Activated T-cell treated with anti-CD3 and anti-CD28 coated beads, Interleukin-2, amount 50 U/mL, for 72 hours (primary cell): Measurements from ENCODE around the gene MYBPC1. TPM values are rescaled to one million over a fixed set of nuclear protein-coding genes. Genes with fewer than 3 reads are reported as not detected.
"Not testable (repeated sequence)": the region's sequence is repeated elsewhere in the genome, so short reads cannot be mapped to it uniquely, and the experiment has no call there.

Source experiments
- ATAC-seq, 2 donors: fragments of 150-1000 bp; cut with Tn5 transposase; replicated peaks in 1 of 2; 2 replicates each; pipeline ENCODE4 v1.10.0; 2021; ENCODE audit warnings: moderate library complexity in 2 of 2, mild to moderate bottlenecking in 1 of 2
- DNase-seq, 2 donors: peaks; one replicate each; pipeline ENCODE4 v3.0.0; 2021 to 2022; ENCODE audit warnings: mixed read lengths in 1 of 2
- H3K27ac Mint-ChIP-seq: one replicate; pipeline ENCODE4 v1.8.0; 2022; ENCODE audit warnings: mild to moderate bottlenecking, moderate library complexity, mixed read lengths
- H3K27me3 Mint-ChIP-seq: one replicate; pipeline ENCODE4 v1.8.0; 2022; ENCODE audit warnings: low read depth, mixed read lengths
- H3K36me3 Mint-ChIP-seq, 2 donors: one replicate each; pipeline ENCODE4 v1.8.0; 2022; ENCODE audit warnings: mixed read lengths in 2 of 2, mild to moderate bottlenecking in 1 of 2; ENCODE audit not compliant: insufficient read depth in 2 of 2
- H3K4me1 Mint-ChIP-seq: one replicate; pipeline ENCODE4 v1.8.0; 2022; ENCODE audit warnings: low read depth, mixed read lengths
- H3K4me3 Mint-ChIP-seq, 2 donors: one replicate each; pipeline ENCODE4 v1.8.0; 2022; ENCODE audit warnings: mild to moderate bottlenecking in 2 of 2, mixed read lengths in 2 of 2, moderate library complexity in 2 of 2
- H3K9me3 Mint-ChIP-seq, 2 donors: one replicate each; pipeline ENCODE4 v1.8.0; 2022; ENCODE audit warnings: mixed read lengths in 2 of 2
- total RNA-seq, 2 donors: library from RNA; stranded (reverse); gene quantifications; one replicate each; pipeline ENCODE4 v1.2.3, GENCODE V29; 2022

Gene MYBPC1
- total RNA-seq, 2 donors from 2014 or later: not detected

GRCh38 chr12:101671157-101671791 lies 76.5 kb downstream of the MYBPC1 start:
- ATAC-seq: peak; percentile 83 to 88

GRCh38 chr12:101671833-101672232 lies 77.1 kb downstream of the MYBPC1 start:
- no peaks in the 10 kb centered on the region for H3K9me3 Mint-ChIP-seq
- H3K36me3 Mint-ChIP-seq: no peaks in the 10 kb centered on the region
- no peaks in the 10 kb centered on the region for H3K27me3 Mint-ChIP-seq
- H3K4me3 Mint-ChIP-seq: peak overlapping the region; percentile 48 to 76
- no peak for DNase-seq
- peak in 1 of 2 donors; percentile 22 for ATAC-seq
- H3K27ac Mint-ChIP-seq: peak overlapping the region; percentile 4
- H3K4me1 Mint-ChIP-seq: peaks cover 20% of the 10 kb centered on the region

More at GRCh38 chr12:101671157-101671791, 76.5 kb downstream of the MYBPC1 start:
- DNase-seq: peak; percentile 29 to 37
- H3K36me3 Mint-ChIP-seq: no peaks in the 10 kb centered on the region
- peak overlapping the region; percentile 48 to 76 for H3K4me3 Mint-ChIP-seq
- no peaks in the 10 kb centered on the region for H3K9me3 Mint-ChIP-seq
- H3K27ac Mint-ChIP-seq: peak overlapping the region; percentile 4
- H3K27me3 Mint-ChIP-seq: no peaks in the 10 kb centered on the region
- peaks cover 20% of the 10 kb centered on the region for H3K4me1 Mint-ChIP-seq

GRCh38 chr12:101675555-101675954 lies 80.8 kb downstream of the MYBPC1 start:
- no peak for ATAC-seq
- no peak for DNase-seq
- no peak overlapping the region for H3K4me3 Mint-ChIP-seq
- H3K9me3 Mint-ChIP-seq: no peaks in the 10 kb centered on the region
- H3K36me3 Mint-ChIP-seq: no peaks in the 10 kb centered on the region
- H3K27ac Mint-ChIP-seq: no peak overlapping the region
- H3K4me1 Mint-ChIP-seq: peaks cover 13% of the 10 kb centered on the region
- no peaks in the 10 kb centered on the region for H3K27me3 Mint-ChIP-seq

GRCh38 chr12:101676497-101676896 lies 81.7 kb downstream of the MYBPC1 start:
- H3K36me3 Mint-ChIP-seq, DNase-seq: not testable (repeated sequence)

GRCh38 chr12:101678081-101678480 lies 83.3 kb downstream of the MYBPC1 start:
- Mint-ChIP-seq H3K4me1 (no peaks in the 10 kb centered on the region), H3K27ac (no peak overlapping the region), H3K4me3 (no peak overlapping the region), H3K27me3 (no peaks in the 10 kb centered on the region), H3K9me3 (no peaks in the 10 kb centered on the region), H3K36me3 (no peaks in the 10 kb centered on the region)
- ATAC-seq: no peak
- no peak for DNase-seq

More at GRCh38 chr12:101676497-101676896, 81.7 kb downstream of the MYBPC1 start:
- not testable (repeated sequence) for ATAC-seq, H3K4me3 Mint-ChIP-seq, H3K9me3 Mint-ChIP-seq, H3K27me3 Mint-ChIP-seq, H3K4me1 Mint-ChIP-seq, H3K27ac Mint-ChIP-seq

GRCh38 chr12:101680240-101680639 lies 85.5 kb downstream of the MYBPC1 start:
- H3K4me1 Mint-ChIP-seq: no peaks in the 10 kb centered on the region
- H3K27me3 Mint-ChIP-seq: peaks cover 5% of the 10 kb centered on the region
- no peaks in the 10 kb centered on the region for H3K9me3 Mint-ChIP-seq
- no peak for DNase-seq
- no peak overlapping the region for H3K4me3 Mint-ChIP-seq
- H3K27ac Mint-ChIP-seq: no peak overlapping the region
- H3K36me3 Mint-ChIP-seq: no peaks in the 10 kb centered on the region
- no peak for ATAC-seq

- H3K36me3 Mint-ChIP-seq: no peaks in the 10 kb centered on the region
- no peaks in the 10 kb centered on the region for H3K9me3 Mint-ChIP-seq
- ATAC-seq (no peak), DNase-seq (no peak)
- H3K4me1 Mint-ChIP-seq: no peaks in the 10 kb centered on the region
- peaks cover 5% of the 10 kb centered on the region for H3K27me3 Mint-ChIP-seq
- H3K4me3 Mint-ChIP-seq: no peak overlapping the region
- no peak overlapping the region for H3K27ac Mint-ChIP-seq
Measured at GRCh38 chr12:101680647-101681046, 85.9 kb downstream of the MYBPC1 start.

GRCh38 chr12:101681627-101682026 lies 86.9 kb downstream of the MYBPC1 start:
- not testable (repeated sequence) for DNase-seq, H3K4me3 Mint-ChIP-seq, H3K9me3 Mint-ChIP-seq, ATAC-seq, H3K36me3 Mint-ChIP-seq, H3K27ac Mint-ChIP-seq, H3K27me3 Mint-ChIP-seq, H3K4me1 Mint-ChIP-seq

- Mint-ChIP-seq H3K9me3 (no peaks in the 10 kb centered on the region), H3K36me3 (no peaks in the 10 kb centered on the region), H3K27ac (no peak overlapping the region), H3K4me1 (no peaks in the 10 kb centered on the region), H3K27me3 (peaks cover 5% of the 10 kb centered on the region), H3K4me3 (no peak overlapping the region)
- ATAC-seq (no peak), DNase-seq (no peak)
Measured at GRCh38 chr12:101685092-101685491, 90.3 kb downstream of the MYBPC1 start.

GRCh38 chr12:101686176-101686575 lies 91.4 kb downstream of the MYBPC1 start:
- H3K36me3 Mint-ChIP-seq: no peaks in the 10 kb centered on the region
- DNase-seq (no peak), ATAC-seq (no peak)
- no peaks in the 10 kb centered on the region for H3K9me3 Mint-ChIP-seq
- no peaks in the 10 kb centered on the region for H3K4me1 Mint-ChIP-seq
- no peak overlapping the region for H3K27ac Mint-ChIP-seq
- H3K4me3 Mint-ChIP-seq: no peak overlapping the region
- peaks cover 5% of the 10 kb centered on the region for H3K27me3 Mint-ChIP-seq

- Mint-ChIP-seq H3K4me3 (no peak overlapping the region), H3K9me3 (no peaks in the 10 kb centered on the region), H3K36me3 (no peaks in the 10 kb centered on the region), H3K27ac (no peak overlapping the region), H3K27me3 (no peaks in the 10 kb centered on the region), H3K4me1 (peaks cover 6% of the 10 kb centered on the region)
- ATAC-seq (no peak), DNase-seq (no peak)
Measured at GRCh38 chr12:101690544-101691098, 95.8 kb downstream of the MYBPC1 start.

- no peak for ATAC-seq
- Mint-ChIP-seq H3K27ac (no peak overlapping the region), H3K36me3 (no peaks in the 10 kb centered on the region), H3K4me3 (no peak overlapping the region), H3K9me3 (no peaks in the 10 kb centered on the region), H3K27me3 (no peaks in the 10 kb centered on the region), H3K4me1 (peaks cover 16% of the 10 kb centered on the region)
- DNase-seq: no peak
Measured at GRCh38 chr12:101691503-101692096, 96.8 kb downstream of the MYBPC1 start.

GRCh38 chr12:101694297-101694848 lies 99.6 kb downstream of the MYBPC1 start:
- no peak overlapping the region for H3K27ac Mint-ChIP-seq
- H3K9me3 Mint-ChIP-seq: no peaks in the 10 kb centered on the region
- H3K4me1 Mint-ChIP-seq: peaks cover 31% of the 10 kb centered on the region
- no peak overlapping the region for H3K4me3 Mint-ChIP-seq
- ATAC-seq: no peak
- no peaks in the 10 kb centered on the region for H3K27me3 Mint-ChIP-seq
- H3K36me3 Mint-ChIP-seq: peaks cover 2 to 4% of the 10 kb centered on the region in 2 donors
- no peak for DNase-seq
